MV-4-11 (cell line): Measurements from ENCODE around the gene MASP1.
"Not testable (repeated sequence)": the region's sequence is repeated elsewhere in the genome, so short reads cannot be mapped to it uniquely, and the experiment has no call there.

Experiments
- DNase-seq: peaks from one replicate; lab custom pipeline; 2025; lab: John Stamatoyannopoulos, UW

MASP1 gene

GRCh38 chr3:187227658-187228258 is 63.8 kb downstream of the MASP1 start:
- no peak for DNase-seq

- DNase-seq: no peak
These were observed 67.7 kb downstream of the MASP1 start for GRCh38 chr3:187223799-187224198.

GRCh38 chr3:187222801-187223200 is 68.7 kb downstream of the MASP1 start:
- DNase-seq: no peak

- DNase-seq: no peak
These were observed 76.1 kb downstream of the MASP1 start for GRCh38 chr3:187215460-187215859.

GRCh38 chr3:187213616-187214015 is 77.9 kb downstream of the MASP1 start:
- no peak for DNase-seq

GRCh38 chr3:187212705-187213104 is 78.8 kb downstream of the MASP1 start:
- DNase-seq: no peak

GRCh38 chr3:187212196-187212545 is 79.4 kb downstream of the MASP1 start:
- no peak for DNase-seq

- DNase-seq: peak; percentile 43
These were observed 79.9 kb downstream of the MASP1 start for GRCh38 chr3:187211532-187212195.

GRCh38 chr3:187210545-187211327 is 80.8 kb downstream of the MASP1 start:
- no peak for DNase-seq

- DNase-seq: peak; percentile 39
These were observed 81.4 kb downstream of the MASP1 start for GRCh38 chr3:187210091-187210490.

GRCh38 chr3:187209491-187209890 is 82.0 kb downstream of the MASP1 start:
- no peak for DNase-seq

GRCh38 chr3:187208159-187208558 is 83.4 kb downstream of the MASP1 start:
- no peak for DNase-seq

- no peak for DNase-seq
These were observed 83.9 kb downstream of the MASP1 start for GRCh38 chr3:187207624-187208023.

- no peak for DNase-seq
These were observed 84.5 kb downstream of the MASP1 start for GRCh38 chr3:187207062-187207461.

GRCh38 chr3:187205683-187206082 is 85.9 kb downstream of the MASP1 start:
- no peak for DNase-seq

GRCh38 chr3:187199463-187200050 is 92.0 kb downstream of the MASP1 start:
- DNase-seq: not testable (repeated sequence)

- DNase-seq: no peak
These were observed 93.0 kb downstream of the MASP1 start for GRCh38 chr3:187198490-187198889.

GRCh38 chr3:187197335-187197649 is 94.2 kb downstream of the MASP1 start, which contains the start of gene RTP1:
TSS of gene RTP1 (plus strand) at chr3:187197486. CDS start at chr3:187197516, 30 bp downstream.
- DNase-seq: no peak

GRCh38 chr3:187196573-187197334 is 94.8 kb downstream of the MASP1 start:
- no peak for DNase-seq

- DNase-seq: no peak
These were observed 98.4 kb downstream of the MASP1 start for GRCh38 chr3:187193181-187193580.

- no peak for DNase-seq
These were observed 100.3 kb downstream of the MASP1 start for GRCh38 chr3:187191271-187191670.

GRCh38 chr3:187188931-187189330 is 102.6 kb downstream of the MASP1 start:
- DNase-seq: peak; percentile 95
